Measurements from ENCODE around the gene RHBDL3. TPM values are rescaled to one million over a fixed set of nuclear protein-coding genes. Genes with fewer than 3 reads are reported as not detected.

The RHBDL3 gene
- total RNA-seq, 1 experiment from 2014 or later, result 12.5 TPM

- no peak overlapping the region for H3K23ac ChIP-seq (ENCODE audit: insufficient read length, low read depth, low read length)
- no peak overlapping the region for H3K56ac ChIP-seq (ENCODE audit: insufficient read length, low read depth, low read length)
- Mint-ChIP-seq H3K36me3 (ENCODE audit: insufficient read depth in 1 of 3, low read depth in 3 of 3) (peaks cover 54 to 82% (median 78%) of the 10 kb centered on the region in 3 experiments), H3K27me3 (ENCODE audit: low read depth) (no peaks in the 10 kb centered on the region), H3K4me1 (peaks cover 23 to 35% of the 10 kb centered on the region in 2 experiments), H3K9me3 (no peaks in the 10 kb centered on the region), H3K27ac (peak overlapping the region in 2 of 3 experiments; percentile 8 to 90; a peak in 3 of 7 replicates), H3K4me3 (no peak overlapping the region)
- no peak overlapping the region for H2BK15ac ChIP-seq (ENCODE audit: low read depth, low read length)
- peak overlapping the region; percentile 25 for H3K4me2 ChIP-seq (ENCODE audit: insufficient read depth, insufficient read length, low read length)
- H4K20me1 ChIP-seq (ENCODE audit: control insufficient read depth, insufficient read depth, insufficient read length), result peaks cover 2% of the 10 kb centered on the region
- H3K9me3 ChIP-seq (ENCODE audit: control insufficient read depth, low read depth, low read length), result no peaks in the 10 kb centered on the region
- no peaks in the 10 kb centered on the region; the same call in 1 of the 2 replicates for H3K4me1 ChIP-seq (ENCODE audit: insufficient read depth, low read length)
- peak overlapping the region; percentile 81 for H4K5ac ChIP-seq (ENCODE audit: insufficient read length, low read depth, low read length)
- H2BK5ac ChIP-seq (ENCODE audit: insufficient read length, low read length), result no peak overlapping the region
- peak overlapping the region; percentile 88 for H4K8ac ChIP-seq (replicated peaks; ENCODE audit: insufficient read length, low read depth, low read length)
- no peak overlapping the region for H2AFZ ChIP-seq (ENCODE audit: low read length)
- H3K14ac ChIP-seq (ENCODE audit: insufficient read depth, low read length), result no peak overlapping the region
- H4K91ac ChIP-seq (ENCODE audit: insufficient read length, low read depth, low read length), result no peak overlapping the region
- H3K79me1 ChIP-seq (ENCODE audit: insufficient read depth, low read depth, low read length, poor library complexity, severe bottlenecking), result peaks cover 13% of the 10 kb centered on the region
- no peak overlapping the region for H3K18ac ChIP-seq (ENCODE audit: insufficient read length, low read depth, low read length)
- no peak overlapping the region for H2AK5ac ChIP-seq (ENCODE audit: insufficient read length, low read length)
- H2BK12ac ChIP-seq (ENCODE audit: insufficient read length, low read depth, low read length), result no peak overlapping the region
- H3K4ac ChIP-seq (ENCODE audit: low read depth, low read length), result no peak overlapping the region
- no peak overlapping the region for H2BK120ac ChIP-seq (ENCODE audit: low read depth, low read length, poor library complexity, severe bottlenecking)
- H3K79me2 ChIP-seq (ENCODE audit: insufficient read depth, low read length), result peaks cover 53% of the 10 kb centered on the region
- H3K23me2 ChIP-seq (ENCODE audit: insufficient read length, low read depth, low read length, poor library complexity, severe bottlenecking), result no peaks in the 10 kb centered on the region
- no peak for DNase-seq
- no peak overlapping the region for H2BK20ac ChIP-seq (ENCODE audit: low read depth, low read length, poor library complexity, severe bottlenecking)
- no peak overlapping the region for H3K9ac ChIP-seq (ENCODE audit: extremely low read depth, insufficient read length, low read length)
- no peak for TF ChIP-seq CTCF (conservative IDR thresholded peaks at IDR 0.05)
- WGBS (ENCODE audit: extremely low coverage, insufficient read length, low lambda C conversion rate), result no CpG with 5 or more reads among the region's 6 CpGs
- H3K27me3 ChIP-seq (ENCODE audit: insufficient read depth, low read length), result no peaks in the 10 kb centered on the region
- H3K27ac ChIP-seq (ENCODE audit: insufficient read length, low read depth, low read length), result no peak overlapping the region
- no peak overlapping the region for H3T11ph ChIP-seq (ENCODE audit: low read length)
These were observed 90.2 kb downstream of the RHBDL3 start for GRCh38 chr17:32355649-32356377.
